GM12878 (cell line): Measurements from ENCODE around the gene ATXN1. TPM values are rescaled to one million over a fixed set of nuclear protein-coding genes. Genes with fewer than 3 reads are reported as not detected.
A peak's percentile ranks its signal among the peaks of the same experiment; 100 is the strongest.

ENCODE experiments used
- ASH2L ChIP-seq: fragments of 300-600, 200-600 bp; sonication (generic); IDR thresholded peaks from 2 replicates; pipeline ENCODE4 v1.6.1; 2017; ENCODE audit warnings: low read depth, mild to moderate bottlenecking, borderline replicate concordance
- CREB1 ChIP-seq: IDR thresholded peaks from 2 replicates; pipeline ENCODE4 v1.6.1; 2012; ENCODE audit warnings: low read depth, mild to moderate bottlenecking, inconsistent platforms
- GATAD2B ChIP-seq: fragments of 450-650 bp; conservative IDR thresholded peaks from 2 replicates; pipeline ENCODE4 v1.6.1; 2017; ENCODE audit warnings: low read depth, mild to moderate bottlenecking, moderate library complexity
- KAT2A ChIP-seq: conservative IDR thresholded peaks from 2 replicates; pipeline ENCODE4 v1.6.1; 2011; ENCODE audit warnings: low read depth, low read length; ENCODE audit not compliant: control insufficient read depth
- MXI1 ChIP-seq: fragments of 150-350 bp; IDR thresholded peaks from 2 replicates; pipeline ENCODE4 v1.6.1; 2011; ENCODE audit warnings: low read depth, mild to moderate bottlenecking, inconsistent platforms, low read length, improper control_type of control experiment
- NFYB ChIP-seq: IDR thresholded peaks from 2 replicates; pipeline ENCODE4 v1.6.1; 2011; ENCODE audit warnings: low read depth, mild to moderate bottlenecking, low read length, improper control_type of control experiment, moderate library complexity; ENCODE audit not compliant: insufficient read depth
- RFX5 ChIP-seq: IDR thresholded peaks from 2 replicates; pipeline ENCODE4 v1.6.1; 2011; ENCODE audit warnings: low read depth, low read length, improper control_type of control experiment
- SMC3 ChIP-seq: IDR thresholded peaks from 2 replicates; pipeline ENCODE4 v1.6.1; 2011; ENCODE audit warnings: low read length, improper control_type of control experiment, borderline replicate concordance
- SUZ12 ChIP-seq: fragments of 200-600 bp; sonication (generic); IDR thresholded peaks from one replicate; pipeline ENCODE4 v1.6.1; 2018; ENCODE audit warnings: antibody characterized with exemption, mild to moderate bottlenecking; ENCODE audit not compliant: unreplicated experiment
- TCF3 ChIP-seq: IDR thresholded peaks from 2 replicates; pipeline ENCODE4 v1.6.1; 2012; ENCODE audit warnings: low read depth, mild to moderate bottlenecking, low read length, borderline replicate concordance; ENCODE audit not compliant: insufficient read depth
- WRNIP1 ChIP-seq: IDR thresholded peaks from 2 replicates; pipeline ENCODE4 v1.6.1; 2011; ENCODE audit warnings: low read depth, low read length, improper control_type of control experiment, borderline replicate concordance
- polyA plus RNA-seq, 11 experiments: library from polyadenylated mRNA; depleted of rRNA in 4 of 11; unstranded in 6 of 11; stranded (reverse) in 5 of 11; fragments of >200 nt; fragmentation: Nextera tagmentation in 4 of 11; fragmentation: Illumina TruSeq in 1 of 11; extraction: Ambion mirVana in 4 of 11; extraction: Trizol in 1 of 11; gene quantifications; 1 replicate in 1 of 11; 2 replicates in 10 of 11; pipeline versions ENCODE4 v1.2.1 to v1.2.3, GENCODE V29; 2011 to 2016; ENCODE audit warnings: inconsistent platforms in 2 of 11, missing spikeins in 2 of 11, low read depth in 1 of 11
- total RNA-seq, 4 experiments: library from RNA; depleted of rRNA in 3 of 4; stranded (reverse); fragments of >200 nt in 3 of 4; fragmentation: Illumina TruSeq in 1 of 4; extraction: Trizol in 1 of 4; gene quantifications; 2 replicates each; pipeline versions ENCODE4 v1.2.1 to v1.2.3, GENCODE V29; 2013 to 2021
- TF ChIP-seq, protein P1 (sequence below): fragments of 450-650 bp; IDR thresholded peaks from 2 replicates; pipeline ENCODE4 v1.6.1; 2016; ENCODE audit warnings: mild to moderate bottlenecking

ATXN1 gene
- total and polyA plus RNA-seq, 10 of the 15 experiments (the other 5 are each of a cell fraction or from before 2014, with no cell fraction given), result 12.2 to 51.2 (median 20.5) TPM

DNA sequence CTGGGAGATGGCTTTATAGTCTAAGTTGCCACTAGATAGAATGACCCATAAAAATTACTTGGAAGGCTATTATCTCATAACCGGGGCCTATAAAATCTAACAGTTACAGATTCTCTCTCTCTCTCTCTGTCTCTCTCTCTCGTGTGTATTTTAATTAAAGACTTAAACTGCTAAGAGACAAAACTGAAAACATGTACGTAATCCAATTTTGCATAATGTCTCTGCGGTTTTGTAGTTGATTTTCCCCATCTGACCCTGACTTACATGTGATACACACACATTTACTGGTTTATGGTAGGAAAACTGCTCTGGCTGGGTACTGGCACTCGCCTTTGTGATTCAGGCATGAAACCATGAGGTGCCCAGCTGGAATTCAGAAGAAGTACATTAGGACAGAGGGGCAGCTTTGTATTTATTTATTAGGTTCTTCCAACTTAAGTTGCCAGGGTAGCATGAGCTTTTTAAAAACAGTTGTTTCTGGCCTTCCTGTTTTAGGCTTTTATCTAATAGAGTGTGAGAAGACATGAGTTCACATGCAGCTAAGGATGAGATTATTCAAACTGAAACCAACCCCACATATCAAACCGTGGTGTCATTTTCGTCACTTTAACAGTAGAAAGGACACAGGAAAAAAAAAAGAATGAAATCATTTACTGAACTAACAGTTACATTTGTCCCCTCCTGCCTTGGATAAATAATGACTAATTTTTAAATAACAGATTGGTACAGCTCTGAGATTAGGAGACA is 340.4 kb downstream of the ATXN1 start (continued):
- TF ChIP-seq, protein P1, sequence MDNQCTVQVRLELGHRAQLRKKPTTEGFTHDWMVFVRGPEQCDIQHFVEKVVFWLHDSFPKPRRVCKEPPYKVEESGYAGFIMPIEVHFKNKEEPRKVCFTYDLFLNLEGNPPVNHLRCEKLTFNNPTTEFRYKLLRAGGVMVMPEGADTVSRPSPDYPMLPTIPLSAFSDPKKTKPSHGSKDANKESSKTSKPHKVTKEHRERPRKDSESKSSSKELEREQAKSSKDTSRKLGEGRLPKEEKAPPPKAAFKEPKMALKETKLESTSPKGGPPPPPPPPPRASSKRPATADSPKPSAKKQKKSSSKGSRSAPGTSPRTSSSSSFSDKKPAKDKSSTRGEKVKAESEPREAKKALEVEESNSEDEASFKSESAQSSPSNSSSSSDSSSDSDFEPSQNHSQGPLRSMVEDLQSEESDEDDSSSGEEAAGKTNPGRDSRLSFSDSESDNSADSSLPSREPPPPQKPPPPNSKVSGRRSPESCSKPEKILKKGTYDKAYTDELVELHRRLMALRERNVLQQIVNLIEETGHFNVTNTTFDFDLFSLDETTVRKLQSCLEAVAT, result peak; percentile 84
- TF ChIP-seq MXI1, result peak; percentile 62; the same call in 1 of the 2 replicates
- TF ChIP-seq GATAD2B, result peak; percentile 85; the same call in 1 of the 2 replicates
- peak; percentile 99 for TF ChIP-seq ASH2L
- peak; percentile 30; the same call in 1 of the 2 replicates for TF ChIP-seq SMC3
- TF ChIP-seq CREB1, result peak; percentile 75
- TF ChIP-seq WRNIP1, result no peak
- TF ChIP-seq RFX5, result no peak
- TF ChIP-seq SUZ12, result no peak
- TF ChIP-seq TCF3, result 0 out of 2 replicates have a peak, but pooled peaks have one; percentile 50
- no peak for TF ChIP-seq NFYB
- no peak for TF ChIP-seq KAT2A
